PC-3 (cell line): ENCODE measurements around the gene GNGT1. TPM values are rescaled to one million over a fixed set of nuclear protein-coding genes. Genes with fewer than 3 reads are reported as not detected.

ENCODE experiments used
- ATAC-seq: fragments of 200-7000 bp; cut with Tn5 transposase; 2 replicates; pipeline ENCODE4 v1.9.1; 2020; ENCODE audit warnings: mild to moderate bottlenecking, moderate library complexity
- BruUV-seq: library from RNA; stranded (reverse); fragments of 400-500 nt; replicated peaks from 2 replicates; lab custom pipeline; 2021; lab: Mats Ljungman, UMichigan
- CTCF ChIA-PET: fragments of 300-600 bp; sonication (Branson Sonifier 250); formaldehyde crosslinking; loops from one replicate; lab custom pipeline; 2022; ENCODE audit warnings: antibody characterized with exemption; lab: Charles Lee
- POLR2A ChIA-PET: fragments of 300-600 bp; sonication (Branson Sonifier 250); formaldehyde crosslinking; loops from one replicate; lab custom pipeline; 2022; ENCODE audit warnings: antibody characterized with exemption; ENCODE audit not compliant: unreplicated experiment; lab: Charles Lee
- DNase-seq: peaks from one replicate; pipeline ENCODE4 v3.0.0-alpha.2; 2015
- H2AFZ ChIP-seq: fragments of 300-600 bp; sonication (generic); 2 replicates; pipeline ENCODE4 v1.6.0; 2016; ENCODE audit warnings: antibody characterized with exemption, low read length
- H3F3A ChIP-seq: fragments of 300-600 bp; sonication (generic); one replicate; pipeline ENCODE4 v1.6.0; 2017; ENCODE audit warnings: antibody characterized with exemption, low read length, control low read depth, mild to moderate bottlenecking; ENCODE audit not compliant: unreplicated experiment
- H3K27ac ChIP-seq: fragments of 300-600 bp; sonication (generic); 2 replicates; pipeline ENCODE4 v1.5.1; 2016; ENCODE audit warnings: mild to moderate bottlenecking, low read length
- H3K27me3 ChIP-seq: fragments of 300-600 bp; sonication (generic); 2 replicates; pipeline ENCODE4 v1.6.1; 2016; ENCODE audit warnings: low read length, mixed read lengths
- H3K36me3 ChIP-seq: fragments of 300-600 bp; sonication (generic); 2 replicates; pipeline ENCODE4 v1.6.1; 2016; ENCODE audit warnings: low read depth, mixed run types, low read length, mixed read lengths
- H3K4me1 ChIP-seq: fragments of 300-600 bp; sonication (generic); 2 replicates; pipeline ENCODE4 v1.5.1; 2016; ENCODE audit warnings: low read length; ENCODE audit not compliant: insufficient read depth
- H3K4me2 ChIP-seq: fragments of 300-600 bp; sonication (generic); 2 replicates; pipeline ENCODE4 v1.6.0; 2016; ENCODE audit warnings: low read length
- H3K4me3 ChIP-seq: fragments of 300-600 bp; sonication (generic); 2 replicates; pipeline ENCODE4 v1.5.1; 2016; ENCODE audit warnings: mild to moderate bottlenecking, low read length, mixed read lengths
- H3K79me2 ChIP-seq: fragments of 300-600 bp; sonication (generic); 2 replicates; pipeline ENCODE4 v1.6.1; 2017; ENCODE audit warnings: low read length, mixed read lengths
- H3K9ac ChIP-seq: fragments of 300-600 bp; sonication (generic); 2 replicates; pipeline ENCODE4 v1.6.0; 2016; ENCODE audit warnings: mild to moderate bottlenecking, low read length
- H3K9me2 ChIP-seq: fragments of 300-600 bp; sonication (generic); replicated peaks from 2 replicates; pipeline ENCODE4 v1.6.1; 2016; ENCODE audit warnings: mixed run types, low read length, mixed read lengths
- H3K9me3 ChIP-seq: fragments of 300-600 bp; sonication (generic); 2 replicates; pipeline ENCODE4 v1.6.1; 2016; ENCODE audit warnings: low read length, mixed read lengths
- H4K20me1 ChIP-seq: fragments of 300-600 bp; sonication (generic); 2 replicates; pipeline ENCODE4 v1.6.1; 2016; ENCODE audit warnings: low read length, mixed read lengths
- EZH2 ChIP-seq: fragments of 300-600 bp; sonication (generic); IDR thresholded peaks from one replicate; pipeline ENCODE4 v1.6.1; 2017; ENCODE audit warnings: antibody characterized with exemption, mild to moderate bottlenecking, low read length; ENCODE audit not compliant: unreplicated experiment
- EZH2phosphoT487 ChIP-seq: fragments of 300-600 bp; sonication (generic); IDR thresholded peaks from 2 replicates; pipeline ENCODE4 v1.6.1; 2018; ENCODE audit warnings: mild to moderate bottlenecking, antibody characterized with exemption, low read length, borderline replicate concordance
- intact Hi-C: fragments of 100-400 bp; cut with micrococcal nuclease; formaldehyde crosslinking; loops from 2 replicates; pipeline ENCODE4 v1.9.0; 2023
- total RNA-seq: library from RNA; depleted of rRNA; stranded (reverse); fragments of >200 nt; gene quantifications from 2 replicates; pipeline ENCODE4 v1.2.3, GENCODE V29; 2014
- TF ChIP-seq, protein P1 (sequence below): fragments of 300-600 bp; sonication (generic); conservative IDR thresholded peaks from 2 replicates; pipeline ENCODE4 v1.5.1; 2017; ENCODE audit warnings: antibody characterized with exemption, low read depth, mild to moderate bottlenecking, low read length

GNGT1 gene
- total RNA-seq, 1 experiment from 2014 or later = not detected

- no peak for DNase-seq
- Histone ChIP-seq H3F3A (no peaks in the 10 kb centered on the region), H3K27ac (no peak overlapping the region), H3K9me2 (no peaks in the 10 kb centered on the region), H3K27me3 (no peaks in the 10 kb centered on the region), H3K36me3 (no peaks in the 10 kb centered on the region), H3K4me1 (no peaks in the 10 kb centered on the region), H2AFZ (no peak overlapping the region), H3K79me2 (no peaks in the 10 kb centered on the region), H3K4me3 (no peak overlapping the region), H4K20me1 (no peaks in the 10 kb centered on the region), H3K9me3 (no peaks in the 10 kb centered on the region), H3K4me2 (no peak overlapping the region), H3K9ac (no peak overlapping the region)
- TF ChIP-seq, protein P1, sequence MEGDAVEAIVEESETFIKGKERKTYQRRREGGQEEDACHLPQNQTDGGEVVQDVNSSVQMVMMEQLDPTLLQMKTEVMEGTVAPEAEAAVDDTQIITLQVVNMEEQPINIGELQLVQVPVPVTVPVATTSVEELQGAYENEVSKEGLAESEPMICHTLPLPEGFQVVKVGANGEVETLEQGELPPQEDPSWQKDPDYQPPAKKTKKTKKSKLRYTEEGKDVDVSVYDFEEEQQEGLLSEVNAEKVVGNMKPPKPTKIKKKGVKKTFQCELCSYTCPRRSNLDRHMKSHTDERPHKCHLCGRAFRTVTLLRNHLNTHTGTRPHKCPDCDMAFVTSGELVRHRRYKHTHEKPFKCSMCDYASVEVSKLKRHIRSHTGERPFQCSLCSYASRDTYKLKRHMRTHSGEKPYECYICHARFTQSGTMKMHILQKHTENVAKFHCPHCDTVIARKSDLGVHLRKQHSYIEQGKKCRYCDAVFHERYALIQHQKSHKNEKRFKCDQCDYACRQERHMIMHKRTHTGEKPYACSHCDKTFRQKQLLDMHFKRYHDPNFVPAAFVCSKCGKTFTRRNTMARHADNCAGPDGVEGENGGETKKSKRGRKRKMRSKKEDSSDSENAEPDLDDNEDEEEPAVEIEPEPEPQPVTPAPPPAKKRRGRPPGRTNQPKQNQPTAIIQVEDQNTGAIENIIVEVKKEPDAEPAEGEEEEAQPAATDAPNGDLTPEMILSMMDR = no peak
- TF ChIP-seq EZH2phosphoT487 (no peak), EZH2 (no peak)
- ChIA-PET CTCF (no interaction called here), POLR2A (no interaction called here)
- intact Hi-C loops = no loop called here
- BruUV-seq = no TSS peak
- ATAC-seq = no peak
These were observed 31.5 kb downstream of the GNGT1 start for GRCh38 chr7:93937818-93938217.

DNA sequence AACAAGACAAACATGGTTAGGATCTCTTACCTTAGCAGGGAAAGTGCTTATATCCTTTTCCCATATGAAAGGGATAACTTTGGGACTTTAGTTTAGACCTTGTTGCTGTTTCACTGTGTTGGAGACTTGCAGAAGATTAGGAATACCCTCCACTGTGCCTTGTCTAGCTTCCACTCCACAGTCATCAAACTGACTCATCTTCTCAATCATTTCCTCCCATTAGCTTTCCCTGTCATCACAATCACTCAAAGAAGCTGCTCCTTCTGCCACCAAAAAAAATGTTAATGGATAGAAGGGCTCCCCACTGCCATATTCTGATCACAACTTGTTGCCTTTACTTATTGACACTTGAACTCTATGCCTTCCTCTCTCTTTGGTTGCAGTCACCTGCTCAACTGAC is 31.9 kb downstream of the GNGT1 start:
- DNase-seq (no peak), ATAC-seq (no peak)
- ChIA-PET CTCF (no interaction called here), POLR2A (interaction anchor here (0.5 kb wide), 1 partner anchor 79 kb away, joined by 5 read pairs; no protein-coding TSS in a partner anchor)
- H2AFZ ChIP-seq = no peak overlapping the region
- no peaks in the 10 kb centered on the region for H3K9me2 ChIP-seq
- no peak overlapping the region for H3K27ac ChIP-seq
- intact Hi-C loops = no loop called here
- no peaks in the 10 kb centered on the region for H3K36me3 ChIP-seq
- no peaks in the 10 kb centered on the region for H3K9me3 ChIP-seq
- TF ChIP-seq EZH2 (no peak), EZH2phosphoT487 (no peak)
- TF ChIP-seq, protein P1 = no peak
- no peak overlapping the region for H3K9ac ChIP-seq
- no TSS peak for BruUV-seq
- H3F3A ChIP-seq = no peaks in the 10 kb centered on the region
- no peaks in the 10 kb centered on the region for H4K20me1 ChIP-seq
- H3K27me3 ChIP-seq = no peaks in the 10 kb centered on the region
- H3K4me2 ChIP-seq = no peak overlapping the region
- no peaks in the 10 kb centered on the region for H3K4me1 ChIP-seq
- no peak overlapping the region for H3K4me3 ChIP-seq
- H3K79me2 ChIP-seq = no peaks in the 10 kb centered on the region

GRCh38 chr7:93941945-93942344 is 35.6 kb downstream of the GNGT1 start:
- H3K27me3 ChIP-seq = no peaks in the 10 kb centered on the region
- TF ChIP-seq, protein P1 = no peak
- TF ChIP-seq EZH2phosphoT487 (no peak), EZH2 (no peak)
- CTCF ChIA-PET = no interaction called here
- H3K4me1 ChIP-seq = no peaks in the 10 kb centered on the region
- ATAC-seq (no peak), DNase-seq (no peak)
- H3K36me3 ChIP-seq = no peaks in the 10 kb centered on the region
- H3K27ac ChIP-seq = no peak overlapping the region
- intact Hi-C loops = no loop called here
- no peaks in the 10 kb centered on the region for H3K9me3 ChIP-seq
- POLR2A ChIA-PET = no interaction called here
- H3F3A ChIP-seq = no peaks in the 10 kb centered on the region
- H4K20me1 ChIP-seq = no peaks in the 10 kb centered on the region
- no peaks in the 10 kb centered on the region for H3K79me2 ChIP-seq
- BruUV-seq = no TSS peak
- H2AFZ ChIP-seq = no peak overlapping the region
- no peaks in the 10 kb centered on the region for H3K9me2 ChIP-seq
- H3K4me2 ChIP-seq = no peak overlapping the region
- no peak overlapping the region for H3K4me3 ChIP-seq
- no peak overlapping the region for H3K9ac ChIP-seq
